PFSK-1 (cell line): ENCODE data around the gene TXNDC5.
A peak's percentile ranks its signal among the peaks of the same experiment; 100 is the strongest.

Experiments
- FOXP2 ChIP-seq: optimal IDR thresholded peaks from 2 replicates; pipeline ENCODE3; 2011; ENCODE audit warnings: borderline replicate concordance, control low read depth, inconsistent platforms; ENCODE audit not compliant: insufficient read depth; ENCODE audit errors: extremely low read length, extremely low read depth
- POLR2AphosphoS5 ChIP-seq: IDR thresholded peaks from 2 replicates; pipeline ENCODE4 v1.6.1; 2012; ENCODE audit warnings: low read depth, mild to moderate bottlenecking, control low read depth, low read length, moderate library complexity
- SIN3A ChIP-seq: IDR thresholded peaks from 2 replicates; pipeline ENCODE4 v1.6.1; 2012; ENCODE audit warnings: mild to moderate bottlenecking, low read length, moderate library complexity, borderline replicate concordance; ENCODE audit not compliant: insufficient read depth
- TAF1 ChIP-seq: IDR thresholded peaks from 2 replicates; pipeline ENCODE4 v1.6.1; 2012; ENCODE audit warnings: low read length, control low read depth, borderline replicate concordance; ENCODE audit not compliant: insufficient read depth
- TF ChIP-seq, protein P1 (sequence below), 2 experiments: IDR thresholded peaks; 2 replicates each; pipeline versions ENCODE4 v1.6.1 to v1.8.0; 2011 to 2012; ENCODE audit warnings: low read depth in 2 of 2, low read length in 2 of 2, control low read depth in 1 of 2, inconsistent platforms in 1 of 2, mild to moderate bottlenecking in 1 of 2, moderate library complexity in 1 of 2; ENCODE audit not compliant: insufficient read depth in 1 of 2

The TXNDC5 gene

DNA sequence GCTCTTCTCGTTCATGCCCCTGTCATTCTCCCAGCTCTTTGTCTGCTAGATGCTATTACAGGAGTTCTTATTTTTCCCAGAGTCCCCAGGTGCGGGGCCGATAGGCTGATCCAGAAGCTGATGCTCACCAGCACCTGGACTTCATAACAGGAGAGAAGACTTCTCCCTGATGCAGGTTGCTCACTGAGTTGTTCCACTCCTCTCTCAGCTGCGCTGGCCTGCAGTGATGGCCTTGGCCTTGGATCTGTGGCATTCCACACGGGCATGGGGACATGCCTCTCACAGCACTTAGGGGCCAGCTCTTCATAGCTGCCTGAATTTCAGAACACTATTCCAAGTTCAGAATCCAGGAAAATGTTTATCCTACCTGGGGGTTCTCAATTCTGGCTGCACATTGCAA is 7.1 kb upstream of the TXNDC5 start:
- TF ChIP-seq, protein P1, sequence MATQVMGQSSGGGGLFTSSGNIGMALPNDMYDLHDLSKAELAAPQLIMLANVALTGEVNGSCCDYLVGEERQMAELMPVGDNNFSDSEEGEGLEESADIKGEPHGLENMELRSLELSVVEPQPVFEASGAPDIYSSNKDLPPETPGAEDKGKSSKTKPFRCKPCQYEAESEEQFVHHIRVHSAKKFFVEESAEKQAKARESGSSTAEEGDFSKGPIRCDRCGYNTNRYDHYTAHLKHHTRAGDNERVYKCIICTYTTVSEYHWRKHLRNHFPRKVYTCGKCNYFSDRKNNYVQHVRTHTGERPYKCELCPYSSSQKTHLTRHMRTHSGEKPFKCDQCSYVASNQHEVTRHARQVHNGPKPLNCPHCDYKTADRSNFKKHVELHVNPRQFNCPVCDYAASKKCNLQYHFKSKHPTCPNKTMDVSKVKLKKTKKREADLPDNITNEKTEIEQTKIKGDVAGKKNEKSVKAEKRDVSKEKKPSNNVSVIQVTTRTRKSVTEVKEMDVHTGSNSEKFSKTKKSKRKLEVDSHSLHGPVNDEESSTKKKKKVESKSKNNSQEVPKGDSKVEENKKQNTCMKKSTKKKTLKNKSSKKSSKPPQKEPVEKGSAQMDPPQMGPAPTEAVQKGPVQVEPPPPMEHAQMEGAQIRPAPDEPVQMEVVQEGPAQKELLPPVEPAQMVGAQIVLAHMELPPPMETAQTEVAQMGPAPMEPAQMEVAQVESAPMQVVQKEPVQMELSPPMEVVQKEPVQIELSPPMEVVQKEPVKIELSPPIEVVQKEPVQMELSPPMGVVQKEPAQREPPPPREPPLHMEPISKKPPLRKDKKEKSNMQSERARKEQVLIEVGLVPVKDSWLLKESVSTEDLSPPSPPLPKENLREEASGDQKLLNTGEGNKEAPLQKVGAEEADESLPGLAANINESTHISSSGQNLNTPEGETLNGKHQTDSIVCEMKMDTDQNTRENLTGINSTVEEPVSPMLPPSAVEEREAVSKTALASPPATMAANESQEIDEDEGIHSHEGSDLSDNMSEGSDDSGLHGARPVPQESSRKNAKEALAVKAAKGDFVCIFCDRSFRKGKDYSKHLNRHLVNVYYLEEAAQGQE (IDR thresholded peaks at IDR 0.05; ENCODE audit: insufficient read depth in 1 of 2, low read depth in 2 of 2, low read length in 2 of 2) = no peak
- TF ChIP-seq POLR2AphosphoS5 (no peak), FOXP2 (no peak), TAF1 (no peak), SIN3A (no peak)

- TF ChIP-seq POLR2AphosphoS5 (no peak), SIN3A (no peak), TAF1 (no peak), FOXP2 (no peak)
- TF ChIP-seq, protein P1 (IDR thresholded peaks at IDR 0.05; ENCODE audit: insufficient read depth in 1 of 2, low read depth in 2 of 2, low read length in 2 of 2) = no peak
These were observed 6.4 kb upstream of the TXNDC5 start for GRCh38 chr6:7916959-7917358.

DNA sequence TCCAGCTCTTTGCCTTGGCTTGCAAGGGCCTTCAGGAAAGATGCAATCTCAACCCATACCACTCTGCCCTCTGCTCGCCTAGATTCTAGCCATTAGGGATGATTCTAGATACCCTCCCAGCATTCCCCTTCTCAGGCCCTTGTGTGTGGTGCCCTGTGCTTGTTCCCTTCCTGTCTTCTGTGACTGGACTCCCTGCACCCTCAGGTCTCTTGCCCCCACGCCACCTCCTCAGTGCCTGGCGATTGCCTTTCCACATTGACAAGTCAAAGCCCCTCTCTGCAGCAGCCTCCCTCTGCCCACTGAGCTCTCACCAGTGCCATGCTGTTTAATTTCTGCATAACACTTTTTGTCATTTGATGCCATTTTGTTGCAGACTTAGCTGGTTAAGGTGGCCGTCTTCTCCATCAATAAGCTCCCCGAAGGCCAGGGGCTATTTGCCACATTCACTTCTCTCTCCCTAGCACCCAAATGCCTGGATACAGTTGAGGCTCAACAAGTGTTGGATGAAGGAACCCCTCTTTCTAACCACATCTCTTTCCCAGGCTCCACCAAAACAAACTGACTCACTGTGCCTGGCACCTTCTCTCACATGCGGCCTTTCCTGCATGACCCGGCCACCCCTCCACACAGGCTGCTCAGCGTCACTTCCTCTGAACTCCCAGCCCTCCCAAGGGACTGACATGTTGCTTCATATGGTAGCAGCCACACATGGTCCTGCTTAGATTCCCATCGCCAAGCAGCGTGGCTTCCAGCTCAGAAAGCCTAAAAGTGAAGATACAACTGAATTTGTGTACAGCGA is 4.6 kb upstream of the TXNDC5 start:
- TF ChIP-seq FOXP2 (peak; percentile 82), TAF1 (no peak; the same call in 1 of the 2 replicates)

DNA sequence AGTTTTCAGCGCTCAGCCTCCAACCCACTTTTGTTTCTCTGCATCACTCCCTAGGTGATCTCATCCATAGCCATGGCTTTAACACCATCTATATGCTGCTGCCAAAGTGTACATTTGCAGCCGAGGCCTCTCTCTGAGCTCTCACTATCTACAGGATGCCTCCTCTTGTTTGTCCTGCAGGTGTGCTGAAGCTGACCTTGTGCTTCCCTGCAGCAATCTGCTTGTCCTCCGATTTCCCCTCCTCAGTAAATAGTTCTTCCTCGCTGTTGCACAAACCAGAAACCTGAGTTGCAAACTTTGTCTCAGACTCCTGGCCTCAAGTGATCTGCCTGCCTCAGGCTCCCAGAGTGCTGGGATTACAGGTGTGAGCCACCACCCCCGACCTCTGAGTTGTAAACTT is 3.7 kb upstream of the TXNDC5 start:
- TF ChIP-seq, protein P1 (IDR thresholded peaks at IDR 0.05; ENCODE audit: insufficient read depth in 1 of 2, low read depth in 2 of 2, low read length in 2 of 2) = no peak
- no peak for TF ChIP-seq TAF1
- no peak for TF ChIP-seq FOXP2
- no peak for TF ChIP-seq SIN3A
- no peak for TF ChIP-seq POLR2AphosphoS5

DNA sequence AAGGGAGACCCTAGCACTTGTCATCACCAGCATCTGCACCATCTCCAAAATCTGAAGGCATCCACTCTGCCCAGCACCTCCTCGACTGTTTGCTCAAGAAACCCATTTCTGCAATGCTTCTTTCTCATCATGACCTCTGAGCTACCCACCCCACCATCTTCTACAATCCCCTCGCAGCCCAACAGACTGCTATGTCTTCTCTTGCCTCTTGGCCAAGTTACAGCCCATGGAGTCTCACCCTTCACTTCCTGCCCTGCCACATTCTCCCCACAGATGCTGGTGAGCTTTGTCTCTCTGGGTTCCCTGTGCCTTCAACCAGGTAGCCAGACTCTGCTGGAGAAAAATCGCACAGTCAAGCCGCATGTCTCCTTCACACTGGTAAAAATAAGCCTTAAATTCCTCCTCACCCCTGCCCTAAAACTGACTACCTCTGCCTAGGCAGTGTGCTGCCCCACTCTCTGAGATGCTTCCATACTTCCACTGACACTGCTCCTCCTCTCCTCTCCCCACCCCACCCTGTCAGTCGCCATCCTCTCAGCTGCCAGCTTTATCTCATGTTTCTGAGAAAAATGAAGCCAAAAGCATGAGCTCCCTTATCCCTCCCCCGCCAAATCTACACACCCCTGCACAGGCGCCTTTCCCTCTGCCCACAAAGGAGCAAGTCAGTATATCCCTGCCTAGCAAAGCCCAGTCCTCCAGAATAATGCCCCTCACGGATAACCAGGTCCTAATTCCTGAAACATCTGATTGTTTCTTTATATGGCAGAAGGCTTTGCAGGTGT is 2.3 kb upstream of the TXNDC5 start:
- TF ChIP-seq SIN3A (no peak), POLR2AphosphoS5 (no peak), TAF1 (no peak), FOXP2 (no peak)
- TF ChIP-seq, protein P1 (IDR thresholded peaks at IDR 0.05; ENCODE audit: insufficient read depth in 1 of 2, low read depth in 2 of 2, low read length in 2 of 2) = no peak
